GM23338 (cell line): ENCODE data around the gene GPR39. TPM values are rescaled to one million over a fixed set of nuclear protein-coding genes. Genes with fewer than 3 reads are reported as not detected.

Source experiments
- ATAC-seq: fragments of 200-7000 bp; cut with Tn5 transposase; 3 replicates; pipeline ENCODE4 v1.9.1; 2020
- DNase-seq: peaks from one replicate; pipeline ENCODE4 v3.0.0-alpha.2; 2015; ENCODE audit warnings: low spot score
- H2AFZ ChIP-seq: fragments of 200-600 bp; sonication (generic); 2 replicates; pipeline ENCODE4 v1.8.0; 2016; ENCODE audit warnings: antibody characterized with exemption, mild to moderate bottlenecking, moderate library complexity
- H3F3A ChIP-seq: fragments of 200-600 bp; sonication (generic); replicated peaks from 2 replicates; pipeline ENCODE4 v1.8.0; 2017; ENCODE audit warnings: antibody characterized with exemption, mixed run types, low read depth
- H3K27ac ChIP-seq: fragments of 200-600 bp; sonication (generic); 2 replicates; pipeline ENCODE4 v1.6.1; 2016; ENCODE audit warnings: low read depth
- H3K27me3 ChIP-seq: fragments of 200-600 bp; sonication (generic); 2 replicates; pipeline ENCODE4 v1.8.0; 2016; ENCODE audit warnings: mild to moderate bottlenecking, mixed run types, moderate library complexity; ENCODE audit not compliant: insufficient read depth
- H3K36me3 ChIP-seq: fragments of 200-600 bp; sonication (generic); 2 replicates; pipeline ENCODE4 v1.8.0; 2016; ENCODE audit warnings: mild to moderate bottlenecking; ENCODE audit not compliant: insufficient read depth
- H3K4me1 ChIP-seq: fragments of 200-600 bp; sonication (generic); 2 replicates; pipeline ENCODE4 v1.8.0; 2016; ENCODE audit warnings: mild to moderate bottlenecking, moderate library complexity; ENCODE audit not compliant: insufficient read depth
- H3K4me2 ChIP-seq: fragments of 200-600 bp; sonication (generic); 2 replicates; pipeline ENCODE4 v1.7.1; 2017; ENCODE audit warnings: mixed run types
- H3K4me3 ChIP-seq: fragments of 200-600 bp; sonication (generic); 2 replicates; pipeline ENCODE4 v1.6.1; 2016; ENCODE audit warnings: mixed run types
- H3K79me2 ChIP-seq: fragments of 200-600 bp; sonication (generic); replicated peaks from 2 replicates; pipeline ENCODE4 v1.8.0; 2017; ENCODE audit warnings: mild to moderate bottlenecking; ENCODE audit not compliant: insufficient read depth
- H3K9me2 ChIP-seq: fragments of 200-600 bp; sonication (generic); 2 replicates; pipeline ENCODE4 v1.8.0; 2017; ENCODE audit not compliant: insufficient read depth
- H4K20me1 ChIP-seq: fragments of 200-600 bp; sonication (generic); replicated peaks from 2 replicates; pipeline ENCODE4 v1.8.0; 2017; ENCODE audit warnings: mild to moderate bottlenecking; ENCODE audit not compliant: insufficient read depth
- H3K27ac Mint-ChIP-seq: 2 replicates; pipeline ENCODE4 v1.8.0; 2020; ENCODE audit warnings: inconsistent platforms, mild to moderate bottlenecking, moderate library complexity, mixed read lengths
- H3K27me3 Mint-ChIP-seq: 3 replicates; pipeline ENCODE4 v1.8.0; 2022; ENCODE audit warnings: low read depth, mild to moderate bottlenecking, moderate library complexity, mixed read lengths, inconsistent platforms; ENCODE audit not compliant: insufficient read depth, poor library complexity
- H3K36me3 Mint-ChIP-seq: 3 replicates; pipeline ENCODE4 v1.8.0; 2021; ENCODE audit warnings: low read depth, mild to moderate bottlenecking, inconsistent platforms, moderate library complexity, mixed read lengths
- H3K4me1 Mint-ChIP-seq: 3 replicates; pipeline ENCODE4 v1.8.0; 2020; ENCODE audit warnings: mild to moderate bottlenecking, inconsistent platforms, mixed read lengths
- H3K4me3 Mint-ChIP-seq: 3 replicates; pipeline ENCODE4 v1.8.0; 2021; ENCODE audit warnings: moderate library complexity, mild to moderate bottlenecking, inconsistent platforms, mixed read lengths
- H3K9me3 Mint-ChIP-seq: 3 replicates; pipeline ENCODE4 v1.8.0; 2020; ENCODE audit warnings: moderate library complexity, mild to moderate bottlenecking, inconsistent platforms, mixed read lengths
- CREB1 ChIP-seq: fragments of 250-450 bp; sonication (Bioruptor Pico); IDR thresholded peaks from 2 replicates; pipeline ENCODE4 v1.5.0; 2020; ENCODE audit warnings: low read depth, mild to moderate bottlenecking, moderate library complexity
- CTCF ChIP-seq, 2 experiments: fragments of 200-600 bp in 1 of 2; sonication (generic) in 1 of 2; conservative IDR thresholded peaks; 2 replicates each; pipeline versions ENCODE4 v1.5.1 to v1.6.1; 2016 to 2017; ENCODE audit warnings: antibody characterized with exemption in 2 of 2, low read depth in 2 of 2, mild to moderate bottlenecking in 2 of 2, moderate library complexity in 1 of 2
- ETS1 ChIP-seq: IDR thresholded peaks from 2 replicates; pipeline ENCODE4 v1.6.1; 2016; ENCODE audit warnings: antibody characterized with exemption
- EZH2 ChIP-seq: fragments of 200-600 bp; sonication (generic); IDR thresholded peaks from one replicate; pipeline ENCODE4 v1.8.0; 2017; ENCODE audit warnings: antibody characterized with exemption, mild to moderate bottlenecking, low read depth; ENCODE audit not compliant: unreplicated experiment
- EZH2phosphoT487 ChIP-seq: fragments of 200-600 bp; sonication (generic); IDR thresholded peaks from one replicate; pipeline ENCODE4 v1.8.1; 2018; ENCODE audit warnings: antibody characterized with exemption; ENCODE audit not compliant: unreplicated experiment
- JUNB ChIP-seq: IDR thresholded peaks from one replicate; pipeline ENCODE4 v1.6.1; 2016; ENCODE audit warnings: antibody characterized with exemption; ENCODE audit not compliant: unreplicated experiment
- POLR2AphosphoS5 ChIP-seq: IDR thresholded peaks from 2 replicates; pipeline ENCODE4 v1.6.1; 2016; ENCODE audit warnings: antibody characterized with exemption, low read depth
- ZNF331 ChIP-seq: fragments of 250-450 bp; sonication (Bioruptor Pico); IDR thresholded peaks from 2 replicates; pipeline ENCODE4 v1.5.0; 2020; ENCODE audit warnings: low read depth, mild to moderate bottlenecking, moderate library complexity
- ZNF462 ChIP-seq: fragments of 250-450 bp; sonication (Bioruptor Pico); IDR thresholded peaks from 2 replicates; pipeline ENCODE4 v1.5.0; 2020; ENCODE audit warnings: mild to moderate bottlenecking, moderate library complexity
- polyA plus RNA-seq: library from polyadenylated mRNA; unstranded; fragments of >200 nt; fragmentation: Nextera tagmentation; extraction: Ambion mirVana; gene quantifications from 2 replicates; pipeline ENCODE4 v1.2.1, GENCODE V29; 2016
- total RNA-seq: library from RNA; depleted of rRNA; stranded (reverse); fragments of >200 nt; shearing (Covaris generic); gene quantifications from 2 replicates; pipeline ENCODE4 v1.2.3, GENCODE V29; 2014

The GPR39 gene
- total and polyA plus RNA-seq, 2 experiments from 2014 or later = 0.55 to 1.9 TPM

- H3K9me2 ChIP-seq = no peaks in the 10 kb centered on the region
- Mint-ChIP-seq H3K36me3 (no peaks in the 10 kb centered on the region; the same call in 2 of the 3 replicates), H3K27ac (no peak overlapping the region), H3K4me1 (peaks cover 11% of the 10 kb centered on the region), H3K4me3 (no peak overlapping the region), H3K9me3 (peaks cover 13% of the 10 kb centered on the region; the same call in 1 of the 3 replicates), H3K27me3 (no peaks in the 10 kb centered on the region)
- H3K27ac ChIP-seq = no peak overlapping the region
- no peaks in the 10 kb centered on the region for H3K36me3 ChIP-seq
- no peaks in the 10 kb centered on the region for H3K27me3 ChIP-seq
- no peak overlapping the region for H3K4me3 ChIP-seq
- TF ChIP-seq EZH2 (no peak), CTCF (conservative IDR thresholded peaks at IDR 0.05; ENCODE audit: low read depth in 2 of 2) (peak; percentile 65 to 74)
- H4K20me1 ChIP-seq = no peaks in the 10 kb centered on the region
- H3K4me1 ChIP-seq = peaks cover 5% of the 10 kb centered on the region; the same call in 1 of the 2 replicates
- no peak overlapping the region for H2AFZ ChIP-seq
- H3K79me2 ChIP-seq = no peaks in the 10 kb centered on the region
- peak; percentile 65 for DNase-seq
- ATAC-seq = peak; percentile 89
- H3K4me2 ChIP-seq = no peak overlapping the region
- H3F3A ChIP-seq = no peaks in the 10 kb centered on the region
These were observed 32.2 kb downstream of the GPR39 start for GRCh38 chr2:132448771-132449170.

- H3K4me1 Mint-ChIP-seq = peaks cover 11% of the 10 kb centered on the region
- peaks cover 5% of the 10 kb centered on the region; the same call in 1 of the 2 replicates for H3K4me1 ChIP-seq
- no peak overlapping the region for H2AFZ ChIP-seq
- H3K27ac ChIP-seq = no peak overlapping the region
- no peaks in the 10 kb centered on the region for H3K36me3 ChIP-seq
- ATAC-seq = no peak
- H4K20me1 ChIP-seq = no peaks in the 10 kb centered on the region
- no peaks in the 10 kb centered on the region for H3K27me3 Mint-ChIP-seq
- no peaks in the 10 kb centered on the region for H3K79me2 ChIP-seq
- H3K27me3 ChIP-seq = no peaks in the 10 kb centered on the region
- no peak overlapping the region for H3K4me2 ChIP-seq
- no peaks in the 10 kb centered on the region for H3K9me2 ChIP-seq
- DNase-seq = no peak
- peaks cover 23% of the 10 kb centered on the region; the same call in 1 of the 3 replicates for H3K9me3 Mint-ChIP-seq
- no peak overlapping the region for H3K27ac Mint-ChIP-seq
- H3K4me3 ChIP-seq = no peak overlapping the region
- H3K4me3 Mint-ChIP-seq = no peak overlapping the region
- H3K36me3 Mint-ChIP-seq = no peaks in the 10 kb centered on the region; the same call in 2 of the 3 replicates
- no peaks in the 10 kb centered on the region for H3F3A ChIP-seq
- no peak for TF ChIP-seq ETS1
- TF ChIP-seq EZH2phosphoT487 = no peak
- TF ChIP-seq POLR2AphosphoS5 = no peak
- no peak for TF ChIP-seq CREB1 (CRISPR knock-in tag)
- TF ChIP-seq ZNF462 (CRISPR knock-in tag) = no peak
- no peak for TF ChIP-seq JUNB
- TF ChIP-seq CTCF (conservative IDR thresholded peaks at IDR 0.05; ENCODE audit: low read depth in 2 of 2) = no peak
- TF ChIP-seq ZNF331 (CRISPR knock-in tag) = no peak
These were observed 33.3 kb downstream of the GPR39 start for GRCh38 chr2:132449868-132450267.
